Testis (tissue), 3 donors: ENCODE measurements around the gene ATF3. TPM values are rescaled to one million over a fixed set of nuclear protein-coding genes. Genes with fewer than 3 reads are reported as not detected.
A peak's percentile ranks its signal among the peaks of the same experiment; 100 is the strongest.

Experiments
- DNase-seq: peaks from one replicate; pipeline ENCODE4 v3.0.0-alpha.2; 2019
- H3K27ac ChIP-seq, 2 donors: fragments of 200-600 bp; sonication (generic); one replicate each; pipeline ENCODE4 v1.5.1; 2019
- H3K27me3 ChIP-seq: fragments of 200-600 bp; sonication (generic); one replicate; pipeline ENCODE4 v1.5.1; 2019
- H3K36me3 ChIP-seq: fragments of 200-600 bp; sonication (generic); one replicate; pipeline ENCODE4 v1.5.1; 2017; ENCODE audit warnings: low read depth; ENCODE audit errors: missing control alignments
- H3K4me1 ChIP-seq: fragments of 200-600 bp; sonication (generic); one replicate; pipeline ENCODE4 v1.5.1; 2019
- H3K4me3 ChIP-seq, 2 donors: fragments of 200-600 bp; sonication (generic); one replicate each; pipeline ENCODE4 v1.5.1; 2017 to 2019
- H3K9me3 ChIP-seq: fragments of 200-600 bp; sonication (generic); one replicate; pipeline ENCODE4 v1.5.1; 2017
- CTCF ChIP-seq, 3 experiments: fragments of 450-650 bp in 2 of 3; fragments of 200-600 bp in 1 of 3; sonication (generic) in 1 of 3; IDR thresholded peaks; one replicate each; pipeline ENCODE4 v1.5.1; 2016 to 2019; ENCODE audit warnings: antibody characterized with exemption in 3 of 3, mild to moderate bottlenecking in 2 of 3, moderate library complexity in 1 of 3
- POLR2A ChIP-seq: fragments of 450-650 bp; IDR thresholded peaks from one replicate; pipeline ENCODE4 v1.6.1; 2017; ENCODE audit warnings: antibody characterized with exemption, mild to moderate bottlenecking, moderate library complexity
- WGBS, 2 donors: methylation state at CpG; one replicate each; pipeline ENCODE4 v1.1.5; 2018; 5-methylcytosine and 5-hydroxymethylcytosine counted together
- intact Hi-C: fragments of 100-400 bp; cut with DNase I; formaldehyde crosslinking; loops from one replicate; pipeline ENCODE4 v1.15.1; 2023; ENCODE audit warnings: low total_unique reads
- polyA plus RNA-seq: library from polyadenylated mRNA; stranded (reverse); fragments of 350-450 nt; fragmentation: Illumina TruSeq; extraction: RNeasy Lipid Tissue Mini Kit (QIAGEN cat#74804); gene quantifications from one replicate; pipeline ENCODE4 v1.2.3, GENCODE V29; 2014; ENCODE audit warnings: low read depth, low replicate concordance; ENCODE audit not compliant: insufficient read depth
- total RNA-seq, 2 donors: library from RNA; depleted of rRNA; stranded (reverse); fragments of >200 nt; gene quantifications; one replicate each; pipeline ENCODE4 v1.2.3, GENCODE V29; 2016

Gene ATF3
- total and polyA plus RNA-seq, 3 donors from 2014 or later = 3.2 to 9.0 (median 4.6) TPM

- Histone ChIP-seq H3K36me3 (no peaks in the 10 kb centered on the region), H3K9me3 (no peaks in the 10 kb centered on the region), H3K4me3 (peak overlapping the region in 1 of 2 donors; percentile 17), H3K4me1 (no peaks in the 10 kb centered on the region), H3K27ac (no peak overlapping the region), H3K27me3 (no peaks in the 10 kb centered on the region)
- peak; percentile 71 for DNase-seq
- intact Hi-C loops = no loop called here
- 65 to 74% methylated on average over 17 to 19 of the region's 19 CpGs for WGBS, 2 donors
- TF ChIP-seq CTCF (IDR thresholded peaks at IDR 0.05) (no peak), POLR2A (no peak)
Measured at GRCh38 chr1:212646588-212646987, 38.0 kb downstream of the ATF3 start.

GRCh38 chr1:212647004-212647403 is 38.4 kb downstream of the ATF3 start:
- DNase-seq = no peak
- TF ChIP-seq CTCF (IDR thresholded peaks at IDR 0.05) = no peak
- TF ChIP-seq POLR2A = no peak
- Histone ChIP-seq H3K4me1 (no peaks in the 10 kb centered on the region), H3K4me3 (peak overlapping the region in 1 of 2 donors; percentile 17), H3K36me3 (no peaks in the 10 kb centered on the region), H3K27ac (no peak overlapping the region), H3K9me3 (no peaks in the 10 kb centered on the region), H3K27me3 (no peaks in the 10 kb centered on the region)
- intact Hi-C loops = no loop called here
- WGBS, 2 donors = 63 to 64% methylated on average over 9 to 11 of the region's 11 CpGs

GRCh38 chr1:212648431-212648830 is 39.9 kb downstream of the ATF3 start:
- 78 to 83% methylated on average over 3 of the region's 3 CpGs for WGBS, 2 donors
- Histone ChIP-seq H3K4me3 (no peak overlapping the region), H3K36me3 (no peaks in the 10 kb centered on the region), H3K4me1 (no peaks in the 10 kb centered on the region), H3K9me3 (no peaks in the 10 kb centered on the region), H3K27ac (no peak overlapping the region), H3K27me3 (no peaks in the 10 kb centered on the region)
- intact Hi-C loops = no loop called here
- no peak for DNase-seq
- TF ChIP-seq CTCF (IDR thresholded peaks at IDR 0.05) (no peak), POLR2A (no peak)

GRCh38 chr1:212649020-212649419 is 40.5 kb downstream of the ATF3 start:
- no peaks in the 10 kb centered on the region for H3K27me3 ChIP-seq
- no peak for TF ChIP-seq CTCF (IDR thresholded peaks at IDR 0.05)
- no peak for TF ChIP-seq POLR2A
- intact Hi-C loops = no loop called here
- H3K9me3 ChIP-seq = no peaks in the 10 kb centered on the region
- no peak overlapping the region for H3K4me3 ChIP-seq
- no peak for DNase-seq
- no peak overlapping the region for H3K27ac ChIP-seq
- no peaks in the 10 kb centered on the region for H3K36me3 ChIP-seq
- 59 to 61% methylated on average over 2 of the region's 2 CpGs for WGBS, 2 donors
- H3K4me1 ChIP-seq = no peaks in the 10 kb centered on the region

- no peaks in the 10 kb centered on the region for H3K27me3 ChIP-seq
- H3K9me3 ChIP-seq = no peaks in the 10 kb centered on the region
- WGBS, 2 donors = 48 to 53% methylated on average over 3 of the region's 3 CpGs
- DNase-seq = no peak
- H3K4me3 ChIP-seq = no peak overlapping the region
- H3K4me1 ChIP-seq = no peaks in the 10 kb centered on the region
- no peak overlapping the region for H3K27ac ChIP-seq
- intact Hi-C loops = no loop called here
- H3K36me3 ChIP-seq = no peaks in the 10 kb centered on the region
- TF ChIP-seq POLR2A (no peak), CTCF (IDR thresholded peaks at IDR 0.05) (no peak)
Measured at GRCh38 chr1:212650228-212650627, 41.7 kb downstream of the ATF3 start.
